NOMO-1 (cell line): ENCODE data around the gene TMEM45A.
A peak's percentile ranks its signal among the peaks of the same experiment; 100 is the strongest.
"Not testable (repeated sequence)": the region's sequence is repeated elsewhere in the genome, so short reads cannot be mapped to it uniquely, and the experiment has no call there.

ENCODE experiments used
- DNase-seq, 2 experiments: peaks; one replicate each; lab custom pipeline; 2025; ENCODE audit not compliant: unreplicated experiment in 2 of 2; lab: John Stamatoyannopoulos, UW

The TMEM45A gene

DNA sequence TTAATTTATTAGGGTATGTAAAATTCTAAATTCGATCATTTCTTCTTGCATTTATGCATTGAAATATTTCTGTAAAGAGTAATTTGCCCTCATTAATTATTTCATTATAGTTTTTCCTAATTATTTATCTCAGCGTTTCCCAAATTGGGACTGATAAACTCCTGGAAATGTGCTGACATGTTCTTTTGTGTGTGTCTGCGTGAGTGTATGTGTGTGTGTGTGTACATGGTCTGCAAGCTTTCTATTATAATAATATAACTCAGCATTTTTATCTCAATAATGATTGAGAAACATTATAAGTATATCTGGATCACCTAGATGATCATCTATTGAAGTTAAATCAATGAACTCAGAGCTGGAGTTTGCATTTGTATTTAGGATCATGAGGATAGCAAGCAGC is 38.7 kb downstream of the TMEM45A start:
- no peak for DNase-seq

DNA sequence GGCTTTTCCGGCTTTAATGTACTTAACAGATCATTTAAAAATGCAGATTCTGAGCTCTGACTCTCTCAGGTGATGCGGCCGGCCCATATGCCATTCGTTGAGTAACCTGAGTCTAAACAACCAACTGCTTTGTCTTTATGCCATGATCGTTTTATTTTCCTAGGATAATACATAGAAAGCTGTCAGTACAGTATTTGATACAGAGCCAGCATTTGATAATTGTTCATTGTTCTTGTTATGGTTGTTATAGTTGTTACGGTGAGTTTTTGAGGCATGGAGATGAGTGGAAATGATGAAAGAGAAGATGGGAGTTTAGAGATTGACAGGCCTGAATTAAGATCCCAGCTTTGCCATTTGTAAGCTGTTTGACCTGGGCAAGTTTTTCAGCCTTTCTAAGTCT is 40.0 kb downstream of the TMEM45A start:
- DNase-seq, result no peak

DNA sequence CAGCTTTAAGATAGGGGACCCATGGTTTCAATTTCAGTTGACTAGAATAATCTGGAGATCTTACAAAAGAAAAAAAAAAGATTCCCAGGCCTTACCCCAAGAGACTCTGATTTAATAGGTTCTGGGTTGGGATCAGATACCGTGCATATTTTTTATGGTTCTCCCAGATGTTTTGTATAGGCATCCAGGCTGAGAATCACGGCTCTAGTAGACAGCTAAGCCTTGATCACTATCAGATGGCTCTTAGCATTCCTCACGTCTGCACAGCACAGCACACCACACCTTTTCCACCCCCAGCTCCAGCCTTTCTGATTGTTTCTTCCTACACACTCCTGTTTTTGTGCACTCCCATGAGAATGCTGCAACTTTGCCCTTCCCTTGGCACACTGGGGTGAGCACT is 40.8 kb downstream of the TMEM45A start:
- no peak for DNase-seq

DNA sequence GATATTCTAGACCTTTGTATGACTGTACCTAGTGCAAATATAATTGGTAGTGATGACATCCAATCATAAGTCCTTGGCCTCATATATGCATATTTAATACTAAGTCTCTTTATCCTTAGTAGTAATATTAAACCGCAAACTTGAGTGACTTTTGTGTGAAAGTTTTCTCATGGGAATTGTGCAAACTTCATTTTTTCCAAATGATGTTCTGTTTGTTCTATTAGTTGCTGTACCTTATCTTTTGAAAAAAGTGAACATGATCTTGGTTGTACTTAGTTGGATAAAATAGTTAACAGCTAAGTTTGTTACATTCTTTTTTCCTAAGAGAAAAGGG is 43.2 kb downstream of the TMEM45A start:
- DNase-seq, result no peak

DNA sequence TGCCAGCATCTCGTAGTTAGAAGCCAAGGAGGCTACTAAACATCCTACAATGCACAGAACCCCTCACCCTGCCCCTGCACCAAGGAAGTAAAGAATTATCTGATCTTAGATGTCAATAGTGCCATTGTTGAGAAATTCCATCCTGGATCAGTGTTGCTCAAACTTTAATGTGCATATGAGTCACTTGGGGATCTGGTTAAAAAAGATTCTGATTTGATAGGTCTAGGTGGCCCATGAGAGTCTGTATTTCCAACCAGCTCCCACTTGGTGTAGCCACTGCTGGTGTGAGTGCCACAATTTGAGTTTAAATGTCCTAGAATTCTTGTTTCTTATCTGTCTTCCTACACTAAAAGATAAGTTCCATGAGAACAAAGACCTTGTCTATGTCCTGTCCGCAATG is 43.7 kb downstream of the TMEM45A start:
- no peak for DNase-seq

DNA sequence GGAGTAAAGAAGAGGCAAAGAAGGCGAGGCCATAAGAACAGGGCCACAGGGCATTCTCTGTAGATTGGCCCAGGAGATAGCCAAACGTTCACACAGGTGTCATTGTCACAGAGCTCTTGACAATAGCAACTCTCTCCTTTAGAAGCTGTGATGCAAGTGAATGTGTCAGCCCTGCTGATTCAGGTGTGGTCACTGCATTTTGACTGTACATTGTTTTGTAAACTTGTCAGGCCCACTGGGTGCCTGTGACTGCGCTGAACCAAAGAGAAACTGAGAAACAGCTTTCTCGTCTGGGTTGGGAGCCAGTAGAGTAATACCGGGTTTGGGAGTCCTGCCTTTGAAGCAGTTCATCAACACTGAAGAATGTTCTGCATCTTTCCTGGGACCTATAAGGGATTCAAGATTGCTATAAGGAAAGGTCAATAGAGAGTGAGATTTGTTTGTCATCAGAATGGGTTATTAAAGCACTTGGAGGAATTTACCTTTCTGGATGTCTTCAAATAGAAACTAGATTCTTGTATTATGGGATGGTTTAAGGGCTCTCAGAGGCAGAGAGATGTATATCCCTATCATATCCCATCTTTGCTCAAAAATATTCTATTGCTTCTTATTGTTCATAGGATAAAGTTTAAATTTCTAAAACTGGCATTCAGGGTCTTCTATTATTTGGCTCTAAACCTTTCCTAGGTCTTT is 45.4 kb downstream of the TMEM45A start:
- DNase-seq, result no peak

DNA sequence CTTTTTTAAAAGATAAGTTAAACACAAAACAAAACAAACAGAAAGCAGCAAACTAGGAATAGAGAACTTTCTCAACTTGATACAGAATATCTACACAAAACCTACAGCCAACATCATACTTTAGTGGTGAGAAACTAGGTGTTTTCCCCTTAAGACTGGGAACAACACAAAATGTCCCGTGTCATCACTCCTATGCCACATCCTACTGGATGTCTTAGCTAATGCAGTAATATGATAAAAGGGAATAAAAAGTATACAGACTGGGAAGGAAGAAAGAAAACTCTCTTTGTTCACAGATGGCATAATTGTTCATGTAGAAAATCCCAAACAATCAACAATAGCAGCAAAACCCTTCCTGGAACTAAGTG is 45.9 kb downstream of the TMEM45A start:
- DNase-seq, result no peak

DNA sequence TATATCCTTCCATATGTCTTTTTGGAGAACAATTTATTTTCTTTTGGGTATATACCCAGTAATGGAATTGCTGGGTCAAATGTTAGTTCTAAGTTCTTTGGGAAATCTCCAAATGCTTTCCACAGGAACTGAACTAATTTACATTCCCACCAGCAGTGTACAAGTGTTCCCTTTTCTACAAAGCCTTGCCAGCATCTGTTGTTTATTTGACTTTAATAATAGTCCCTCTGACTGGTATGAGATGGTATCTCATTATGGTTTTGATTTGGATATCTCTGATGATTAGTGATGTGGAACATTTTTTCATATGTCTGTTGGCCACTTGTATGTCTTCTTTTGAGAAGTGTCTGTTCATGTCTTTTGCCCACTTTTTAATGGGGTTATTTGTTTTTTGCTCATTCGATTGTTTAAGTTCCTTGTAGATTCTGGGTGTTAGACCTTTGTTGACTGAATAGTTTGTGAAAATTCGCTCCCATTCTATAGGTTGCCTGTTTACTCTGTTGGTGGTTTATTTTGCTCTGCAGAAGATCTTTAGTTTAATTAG is 48.4 kb downstream of the TMEM45A start:
- DNase-seq, result no peak

DNA sequence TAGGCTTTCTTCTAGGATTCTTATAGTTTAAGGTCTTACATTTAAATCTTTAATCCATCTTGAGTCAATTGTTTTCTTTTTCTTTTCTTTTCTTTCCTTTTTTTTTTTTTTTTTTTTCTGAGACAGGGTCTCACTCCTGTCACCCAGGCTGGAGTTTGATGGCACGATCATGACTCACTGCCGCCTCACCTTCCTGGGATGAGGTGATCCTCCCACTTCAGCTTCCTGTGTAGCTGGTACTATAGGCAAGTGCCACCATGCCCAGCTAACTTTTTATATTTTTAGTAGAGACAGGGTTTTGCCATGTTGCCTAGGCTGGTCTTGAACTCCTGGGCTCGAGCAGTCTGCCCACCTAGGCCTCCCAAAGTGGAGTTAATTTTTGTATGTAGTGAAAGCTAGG is 49.0 kb downstream of the TMEM45A start:
- not testable (repeated sequence) for DNase-seq

DNA sequence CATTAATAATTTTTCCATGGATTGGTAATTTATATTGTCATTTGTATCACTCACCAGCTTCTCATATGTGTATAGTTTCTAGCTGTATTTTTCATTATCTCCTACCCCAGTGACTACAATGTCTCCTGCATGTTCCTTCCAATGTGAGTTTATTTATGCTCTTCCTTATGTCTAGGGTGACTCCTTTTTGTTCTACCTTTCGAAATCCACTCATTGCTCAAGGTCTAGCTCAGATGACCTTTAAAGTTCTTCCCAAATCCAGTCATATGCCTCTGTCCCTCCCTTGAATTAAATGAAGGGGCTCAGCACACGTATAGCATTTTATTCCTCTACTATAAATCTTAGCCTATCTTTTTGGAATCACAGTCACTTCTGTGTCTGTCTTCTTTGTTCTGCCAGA is 53.0 kb downstream of the TMEM45A start:
- DNase-seq, result no peak

DNA sequence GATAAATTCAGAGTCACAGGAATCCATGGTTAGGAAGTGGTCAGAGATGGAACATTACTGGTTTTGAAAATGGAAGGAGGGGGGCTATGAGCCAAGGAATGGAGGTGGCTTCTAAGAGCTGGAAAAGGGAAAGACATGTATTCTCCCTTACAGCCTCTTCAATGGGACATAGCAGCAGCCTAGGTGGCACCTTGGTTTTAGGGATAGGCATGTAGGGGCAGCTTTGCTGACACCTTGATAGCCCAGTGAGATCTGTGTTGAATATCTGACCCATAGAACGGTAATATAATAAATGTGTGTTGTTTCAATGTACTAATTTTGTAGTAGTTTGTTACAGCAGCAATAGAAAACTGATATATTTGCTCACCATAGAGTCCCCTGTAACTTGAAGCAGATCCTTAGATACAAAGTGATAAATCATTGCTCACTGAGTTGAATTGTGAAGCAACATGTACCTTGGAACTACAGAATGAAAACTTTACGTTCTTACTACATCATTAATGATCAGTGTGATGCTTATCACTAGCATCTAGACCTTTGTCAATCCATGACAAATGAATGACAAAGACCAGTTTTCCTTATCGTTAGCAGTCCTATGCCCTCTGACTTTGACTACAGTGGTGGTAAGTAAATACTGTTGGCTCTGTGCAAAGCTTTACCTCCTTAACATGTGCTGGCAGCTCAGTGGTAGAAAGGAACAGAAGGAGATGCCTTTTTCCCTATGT is 53.8 kb downstream of the TMEM45A start:
- DNase-seq, result no peak

DNA sequence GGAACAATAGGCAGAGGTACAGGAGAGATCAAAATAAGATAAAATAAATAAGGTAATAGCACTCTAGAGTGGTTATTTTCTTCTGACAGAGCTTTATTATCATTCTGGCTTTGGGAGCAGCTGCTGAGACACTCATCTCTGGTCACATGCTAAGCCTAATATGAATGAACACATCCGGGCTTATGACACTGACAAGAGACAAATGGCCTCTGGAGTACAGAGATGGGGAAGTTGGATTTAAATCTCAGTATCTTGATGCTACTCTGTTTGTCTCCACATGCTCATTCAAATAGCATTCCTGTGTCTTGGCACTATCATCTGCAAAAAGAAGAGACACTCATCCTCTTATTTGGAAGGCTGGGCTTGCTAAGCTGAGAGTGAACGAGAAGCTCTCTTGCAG is 55.6 kb downstream of the TMEM45A start:
- peak in 1 of 2 experiments; percentile 5 for DNase-seq

DNA sequence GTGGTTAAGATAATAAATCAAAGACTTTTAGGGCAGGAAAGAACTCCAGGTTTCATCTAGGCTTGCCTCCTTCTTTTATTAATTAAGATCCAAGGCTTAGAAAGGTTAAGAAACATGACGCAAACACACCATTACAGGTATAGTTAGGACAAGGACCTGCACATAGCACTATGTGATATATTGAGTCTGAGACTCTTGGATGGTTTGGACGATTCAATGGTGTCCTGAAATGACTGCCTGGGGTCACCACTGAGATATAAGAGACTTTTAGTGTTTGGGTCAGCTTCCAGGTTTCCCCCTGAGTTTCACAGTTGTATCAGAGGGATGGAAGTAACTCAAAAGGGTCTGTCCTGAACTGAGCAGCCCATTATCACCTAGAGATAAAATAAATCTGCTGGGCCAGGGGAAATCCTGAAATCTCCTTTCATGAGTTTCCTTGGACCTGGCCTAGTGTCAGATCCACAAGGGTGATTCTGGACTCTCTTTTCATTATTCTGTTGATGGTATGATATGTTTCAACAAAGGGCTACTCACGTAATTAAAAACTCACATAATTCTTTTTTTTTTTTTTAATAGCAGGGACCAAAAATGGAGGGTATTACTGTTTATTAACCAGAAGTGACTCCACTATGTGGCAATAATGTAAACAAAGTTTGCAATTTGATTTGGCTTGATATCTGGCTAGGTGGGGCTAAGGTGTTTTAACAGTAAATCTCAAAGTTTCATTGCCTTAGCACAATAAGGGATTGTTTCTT is 61.4 kb downstream of the TMEM45A start:
- no peak for DNase-seq

DNA sequence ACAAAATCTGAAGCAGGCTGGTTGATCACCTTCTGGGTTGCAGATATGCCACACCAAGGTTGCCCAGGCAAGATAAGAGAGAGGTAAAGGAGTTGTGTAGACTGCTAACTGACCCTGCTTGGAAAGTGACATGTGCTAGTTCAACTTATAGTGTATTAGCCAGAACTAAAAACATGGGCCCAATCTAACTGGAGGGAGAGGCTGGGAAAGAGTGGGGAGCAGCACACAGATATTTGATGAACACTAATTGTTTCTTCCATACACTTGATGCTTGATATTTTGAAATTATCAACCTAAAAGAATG is 61.9 kb downstream of the TMEM45A start:
- DNase-seq, result no peak

DNA sequence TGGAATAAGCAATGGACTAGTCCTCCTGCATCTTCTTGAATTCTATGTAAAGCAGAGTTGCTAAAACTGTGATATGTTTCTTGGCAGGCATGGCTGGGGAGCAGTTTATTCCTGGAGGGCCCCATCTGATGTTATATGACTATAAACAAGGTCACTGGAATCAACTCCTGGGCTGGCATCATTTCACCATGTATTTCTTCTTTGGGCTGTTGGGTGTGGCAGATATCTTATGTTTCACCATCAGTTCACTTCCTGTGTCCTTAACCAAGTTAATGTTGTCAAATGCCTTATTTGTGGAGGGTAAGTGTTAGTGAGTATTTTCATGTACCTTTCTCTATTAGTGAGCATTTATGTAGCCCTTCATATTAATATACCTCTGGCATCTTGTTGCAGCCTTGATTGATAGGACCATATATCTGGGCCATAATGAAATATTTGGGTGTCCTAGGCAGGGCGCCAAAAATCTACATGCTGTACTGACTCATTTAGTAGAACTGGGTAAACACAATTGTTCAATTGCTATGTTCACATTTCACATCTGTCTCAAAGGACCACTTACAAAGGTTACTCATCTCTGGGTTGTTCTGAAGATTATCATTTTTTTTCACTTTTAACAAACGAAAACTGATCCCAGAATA is 64.4 kb downstream of the TMEM45A start:
- DNase-seq, result no peak

DNA sequence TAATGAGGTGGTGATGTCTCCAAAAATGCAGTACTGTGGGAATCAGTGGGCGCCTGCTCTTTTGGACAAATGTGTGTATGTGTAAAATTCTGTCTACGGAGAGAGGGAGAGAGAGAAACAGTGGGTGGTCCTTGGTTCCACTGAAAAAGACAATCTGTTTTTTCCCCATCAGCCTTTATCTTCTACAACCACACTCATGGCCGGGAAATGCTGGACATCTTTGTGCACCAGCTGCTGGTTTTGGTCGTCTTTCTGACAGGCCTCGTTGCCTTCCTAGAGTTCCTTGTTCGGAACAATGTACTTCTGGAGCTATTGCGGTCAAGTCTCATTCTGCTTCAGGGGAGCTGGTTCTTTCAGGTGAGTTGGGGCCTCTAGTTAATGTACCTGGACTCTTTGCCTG is 65.8 kb downstream of the TMEM45A start:
- DNase-seq, result no peak

DNA sequence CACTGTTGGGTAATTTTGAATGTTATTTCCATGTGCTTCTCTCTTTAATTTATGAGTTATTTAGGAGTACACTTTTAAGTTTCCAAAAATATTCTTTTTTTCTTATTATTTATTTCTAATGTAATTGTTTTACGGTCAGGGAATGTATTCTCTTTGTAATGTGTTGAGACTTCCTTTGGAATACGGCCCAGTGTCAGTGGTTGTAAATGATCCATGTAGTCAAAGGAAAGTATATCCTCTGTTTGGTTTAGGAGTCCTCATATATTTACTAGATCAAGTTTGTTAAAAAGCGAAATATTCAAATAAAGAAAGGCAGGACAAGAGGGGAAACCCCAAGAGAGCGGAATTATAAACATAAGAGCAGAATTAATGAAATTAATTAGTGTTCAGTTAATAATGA is 68.0 kb downstream of the TMEM45A start:
- DNase-seq, result no peak

DNA sequence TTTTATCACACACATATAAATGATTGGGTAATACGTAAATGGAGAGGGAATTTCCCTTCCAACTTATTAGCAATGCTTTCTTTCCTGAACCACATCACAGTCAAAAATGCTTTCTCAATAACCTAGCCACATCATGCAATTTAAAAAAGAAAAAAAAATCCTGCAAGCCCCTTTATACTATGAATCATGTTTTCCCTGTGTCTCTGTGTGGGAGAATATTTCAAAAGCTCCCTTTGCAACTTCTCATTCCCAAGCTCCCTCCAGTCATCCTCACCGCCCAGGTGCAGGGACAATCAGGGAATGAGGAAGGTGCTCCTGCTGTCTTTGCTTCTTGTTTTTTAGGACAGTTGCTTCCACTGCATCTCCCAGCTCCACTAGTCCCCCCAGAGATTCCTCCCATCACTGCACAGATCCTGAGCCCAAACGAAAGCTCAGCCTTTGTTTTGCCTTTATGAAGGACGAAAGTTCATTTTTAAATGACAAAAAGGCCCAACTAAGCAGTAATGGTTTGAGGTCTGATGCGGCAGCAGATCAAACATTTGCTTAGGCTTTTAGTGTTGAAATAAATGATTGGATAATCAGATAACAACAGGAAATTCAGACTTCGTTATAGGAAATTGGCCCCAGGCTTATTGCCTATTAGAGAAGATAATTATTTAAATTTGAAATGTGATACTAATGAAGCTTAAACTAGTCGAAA is 69.2 kb downstream of the TMEM45A start:
- DNase-seq, result no peak

DNA sequence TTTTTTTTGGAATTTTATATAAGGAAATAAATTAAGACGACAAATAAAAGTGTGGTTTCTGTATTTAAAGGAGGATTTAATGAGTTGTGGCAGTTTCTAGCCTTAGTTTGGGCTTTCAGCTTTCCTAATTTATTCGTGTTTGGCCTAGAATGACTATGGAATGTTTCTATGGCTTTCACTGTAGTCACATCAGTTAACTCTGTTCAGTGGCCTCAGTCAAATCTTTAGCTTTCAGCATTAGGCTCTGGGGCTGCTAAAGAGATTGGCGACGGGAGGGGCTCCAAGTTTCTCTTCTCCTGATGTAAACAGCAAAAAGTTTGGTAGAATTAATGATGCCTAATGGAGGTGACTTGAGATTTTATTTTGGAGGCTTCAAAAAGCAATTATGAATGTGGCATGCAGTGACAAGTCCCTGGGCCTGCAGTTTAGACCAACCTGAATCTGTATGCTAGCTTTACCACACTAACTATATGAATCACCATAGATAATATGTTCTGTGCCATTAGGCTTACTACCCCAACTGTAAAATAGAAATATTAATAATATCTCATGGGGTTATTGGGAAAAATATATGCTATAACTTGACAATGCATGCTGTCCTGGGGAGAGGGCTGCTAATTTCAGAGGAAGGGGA is 69.9 kb downstream of the TMEM45A start:
- DNase-seq, result no peak

DNA sequence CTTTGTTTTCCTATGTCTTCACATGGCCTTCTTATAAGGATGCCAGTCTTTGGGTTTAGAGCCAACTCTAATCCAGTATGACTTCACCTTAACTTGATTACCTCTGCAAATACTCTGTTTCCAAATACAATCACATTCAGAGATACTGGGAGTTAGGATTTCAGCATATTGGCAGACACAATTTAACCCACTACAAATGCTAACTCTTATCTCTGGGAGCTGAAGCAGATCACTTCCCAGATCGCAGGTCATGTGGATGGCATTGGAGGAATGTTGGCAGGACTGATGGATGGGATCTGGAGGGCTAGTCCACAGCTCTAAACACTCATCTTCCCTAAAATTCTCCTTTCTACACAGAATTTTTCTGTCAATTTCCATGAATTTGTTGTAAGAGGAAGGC is 70.8 kb downstream of the TMEM45A start:
- DNase-seq, result no peak
